ENCODE measurements around the gene PSMA6. TPM values are rescaled to one million over a fixed set of nuclear protein-coding genes. Genes with fewer than 3 reads are reported as not detected.

The PSMA6 gene
- total RNA-seq, 1 donor from 2014 or later: 344 TPM

GRCh38 chr14:35303149-35303935 lies 11.2 kb downstream of the PSMA6 start:
- DNase-seq (ENCODE audit: low spot score): no peak
- no peak for TF ChIP-seq EZH2 (IDR thresholded peaks at IDR 0.05)
- TF ChIP-seq EZH2phosphoT487 (IDR thresholded peaks at IDR 0.05): no peak
- no peak for TF ChIP-seq CTCF (IDR thresholded peaks at IDR 0.05)
- Histone ChIP-seq H4K20me1 (ENCODE audit: low read depth) (peaks cover 50% of the 10 kb centered on the region), H3K9me3 (ENCODE audit: low read depth) (no peaks in the 10 kb centered on the region), H3K9ac (no peak overlapping the region), H3K79me2 (ENCODE audit: low read depth) (peaks cover 99% of the 10 kb centered on the region), H3K36me3 (peaks cover under 1% of the 10 kb centered on the region), H3F3A (ENCODE audit: low read depth) (no peaks in the 10 kb centered on the region), H3K4me3 (no peak overlapping the region), H2AFZ (replicated peaks) (no peak overlapping the region), H3K27ac (no peak overlapping the region), H3K4me2 (no peak overlapping the region), H3K4me1 (no peaks in the 10 kb centered on the region), H3K27me3 (no peaks in the 10 kb centered on the region)
- Mint-ChIP-seq H3K4me1 (no peaks in the 10 kb centered on the region), H3K4me3 (no peak overlapping the region), H3K36me3 (peaks cover 8% of the 10 kb centered on the region), H3K9me3 (no peaks in the 10 kb centered on the region), H3K27me3 (ENCODE audit: insufficient read depth, low read depth) (no peaks in the 10 kb centered on the region), H3K27ac (no peak overlapping the region)

GRCh38 chr14:35304812-35305462 lies 12.8 kb downstream of the PSMA6 start:
- H3K27me3 Mint-ChIP-seq (ENCODE audit: insufficient read depth, low read depth): no peaks in the 10 kb centered on the region
- no peaks in the 10 kb centered on the region for H3K27me3 ChIP-seq
- no peaks in the 10 kb centered on the region for H3K9me3 Mint-ChIP-seq
- H3F3A ChIP-seq (ENCODE audit: low read depth): no peaks in the 10 kb centered on the region
- no peak overlapping the region for H3K4me3 Mint-ChIP-seq
- H3K4me1 ChIP-seq: no peaks in the 10 kb centered on the region
- no peak overlapping the region for H3K27ac Mint-ChIP-seq
- H3K36me3 Mint-ChIP-seq: peaks cover 8% of the 10 kb centered on the region
- H3K27ac ChIP-seq: no peak overlapping the region
- no peak overlapping the region for H3K4me3 ChIP-seq
- H3K9me3 ChIP-seq (ENCODE audit: low read depth): no peaks in the 10 kb centered on the region
- H4K20me1 ChIP-seq (ENCODE audit: low read depth): peaks cover 50% of the 10 kb centered on the region
- peaks cover 87% of the 10 kb centered on the region for H3K79me2 ChIP-seq (ENCODE audit: low read depth)
- DNase-seq (ENCODE audit: low spot score): no peak
- H3K4me1 Mint-ChIP-seq: no peaks in the 10 kb centered on the region
- H3K9ac ChIP-seq: no peak overlapping the region
- peaks cover 9% of the 10 kb centered on the region for H3K36me3 ChIP-seq
- no peak for TF ChIP-seq EZH2phosphoT487 (IDR thresholded peaks at IDR 0.05)
- no peak for TF ChIP-seq CTCF (IDR thresholded peaks at IDR 0.05)
- no peak for TF ChIP-seq EZH2 (IDR thresholded peaks at IDR 0.05)
- H3K4me2 ChIP-seq: no peak overlapping the region
- no peak overlapping the region for H2AFZ ChIP-seq (replicated peaks)

GRCh38 chr14:35305633-35306032 lies 13.5 kb downstream of the PSMA6 start:
- Histone ChIP-seq H2AFZ (replicated peaks) (no peak overlapping the region), H4K20me1 (ENCODE audit: low read depth) (peaks cover 43% of the 10 kb centered on the region), H3K27me3 (no peaks in the 10 kb centered on the region), H3K4me2 (no peak overlapping the region), H3K79me2 (ENCODE audit: low read depth) (peaks cover 80% of the 10 kb centered on the region), H3K4me3 (no peak overlapping the region), H3K9ac (no peak overlapping the region), H3K4me1 (no peaks in the 10 kb centered on the region), H3K9me3 (ENCODE audit: low read depth) (no peaks in the 10 kb centered on the region), H3F3A (ENCODE audit: low read depth) (no peaks in the 10 kb centered on the region), H3K36me3 (peaks cover 11% of the 10 kb centered on the region), H3K27ac (no peak overlapping the region)
- H3K9me3 Mint-ChIP-seq: no peaks in the 10 kb centered on the region
- no peak overlapping the region for H3K4me3 Mint-ChIP-seq
- TF ChIP-seq EZH2phosphoT487 (IDR thresholded peaks at IDR 0.05): no peak
- no peak for TF ChIP-seq EZH2 (IDR thresholded peaks at IDR 0.05)
- DNase-seq (ENCODE audit: low spot score): no peak
- H3K27ac Mint-ChIP-seq: no peak overlapping the region
- no peaks in the 10 kb centered on the region for H3K4me1 Mint-ChIP-seq
- no peaks in the 10 kb centered on the region for H3K27me3 Mint-ChIP-seq (ENCODE audit: insufficient read depth, low read depth)
- H3K36me3 Mint-ChIP-seq: peaks cover 13% of the 10 kb centered on the region

GRCh38 chr14:35306114-35306513 lies 13.9 kb downstream of the PSMA6 start:
- no peaks in the 10 kb centered on the region for H3K27me3 Mint-ChIP-seq (ENCODE audit: insufficient read depth, low read depth)
- H2AFZ ChIP-seq (replicated peaks): no peak overlapping the region
- peaks cover 41% of the 10 kb centered on the region for H4K20me1 ChIP-seq (ENCODE audit: low read depth)
- H3K9me3 Mint-ChIP-seq: no peaks in the 10 kb centered on the region
- TF ChIP-seq EZH2phosphoT487 (IDR thresholded peaks at IDR 0.05) (no peak), EZH2 (IDR thresholded peaks at IDR 0.05) (no peak), CTCF (IDR thresholded peaks at IDR 0.05) (no peak)
- H3K36me3 Mint-ChIP-seq: peaks cover 15% of the 10 kb centered on the region
- H3K4me1 ChIP-seq: no peaks in the 10 kb centered on the region
- no peak for DNase-seq (ENCODE audit: low spot score)
- no peak overlapping the region for H3K27ac ChIP-seq
- no peak overlapping the region for H3K4me2 ChIP-seq
- no peak overlapping the region for H3K27ac Mint-ChIP-seq
- no peaks in the 10 kb centered on the region for H3F3A ChIP-seq (ENCODE audit: low read depth)
- no peak overlapping the region for H3K4me3 Mint-ChIP-seq
- H3K27me3 ChIP-seq: no peaks in the 10 kb centered on the region
- H3K4me1 Mint-ChIP-seq: no peaks in the 10 kb centered on the region
- peaks cover 75% of the 10 kb centered on the region for H3K79me2 ChIP-seq (ENCODE audit: low read depth)
- H3K36me3 ChIP-seq: peaks cover 16% of the 10 kb centered on the region
- no peak overlapping the region for H3K9ac ChIP-seq
- no peak overlapping the region for H3K4me3 ChIP-seq
- no peaks in the 10 kb centered on the region for H3K9me3 ChIP-seq (ENCODE audit: low read depth)

All from neural progenitor cell (in vitro differentiated cells).